IMR-90 (cell line): ENCODE results near the gene FEN1. TPM values are rescaled to one million over a fixed set of nuclear protein-coding genes. Genes with fewer than 3 reads are reported as not detected.

Experiments
- ATAC-seq: fragments of 200-7000 bp; cut with Tn5 transposase; 2 replicates; pipeline ENCODE4 v1.9.1; 2020; ENCODE audit warnings: low read depth, mild to moderate bottlenecking, moderate library complexity
- BruUV-seq: library from RNA; stranded (reverse); fragments of 400-500 nt; replicated peaks from 2 replicates; lab custom pipeline; 2021; lab: Mats Ljungman, UMichigan
- CTCF ChIA-PET: fragments of 300-600 bp; formaldehyde crosslinking; extraction: SDS; loops from one replicate; lab custom pipeline; 2021; ENCODE audit warnings: antibody characterized with exemption; lab: Yijun Ruan, JAX
- POLR2A ChIA-PET: fragments of 300-600 bp; sonication (Branson Sonifier 250); formaldehyde crosslinking; loops from one replicate; lab custom pipeline; 2022; ENCODE audit warnings: antibody characterized with exemption; ENCODE audit not compliant: unreplicated experiment; lab: Charles Lee
- DNase-seq: peaks from one replicate; pipeline ENCODE4 v3.0.0; 2013
- H2AFZ ChIP-seq: replicated peaks from 2 replicates; pipeline ENCODE3; 2013; ENCODE audit warnings: low read length, mild to moderate bottlenecking; ENCODE audit not compliant: poor library complexity
- H2AK5ac ChIP-seq: 2 replicates; pipeline ENCODE4 v1.6.1; 2013; ENCODE audit warnings: low read depth, low read length, inconsistent platforms
- H2AK9ac ChIP-seq: replicated peaks from 2 replicates; pipeline ENCODE3; 2013; ENCODE audit warnings: mild to moderate bottlenecking, low read depth, low read length, moderate library complexity; ENCODE audit not compliant: poor library complexity
- H2BK120ac ChIP-seq: 2 replicates; pipeline ENCODE4 v1.6.1; 2013; ENCODE audit warnings: low read depth, low read length, inconsistent platforms
- H2BK15ac ChIP-seq: 3 replicates; pipeline ENCODE4 v1.6.1; 2013; ENCODE audit warnings: low read depth, low read length, inconsistent platforms
- H2BK20ac ChIP-seq: 2 replicates; pipeline ENCODE4 v1.6.1; 2013; ENCODE audit warnings: low read depth, mild to moderate bottlenecking, inconsistent platforms, low read length, moderate library complexity
- H2BK5ac ChIP-seq: 2 replicates; pipeline ENCODE4 v1.6.1; 2013; ENCODE audit warnings: mild to moderate bottlenecking, low read depth, low read length, inconsistent platforms; ENCODE audit not compliant: poor library complexity, severe bottlenecking
- H3K14ac ChIP-seq: replicated peaks from 2 replicates; pipeline ENCODE4 v1.6.1; 2013; ENCODE audit warnings: low read depth, low read length, inconsistent platforms
- H3K18ac ChIP-seq: 2 replicates; pipeline ENCODE4 v1.6.1; 2013; ENCODE audit warnings: low read depth, low read length, control low read depth
- H3K23ac ChIP-seq: 2 replicates; pipeline ENCODE4 v1.6.1; 2013; ENCODE audit warnings: low read depth, low read length, inconsistent platforms
- H3K27ac ChIP-seq: 2 replicates; pipeline ENCODE4 v1.5.1; 2013; ENCODE audit warnings: mild to moderate bottlenecking, control low read depth, low read length; ENCODE audit not compliant: insufficient read depth
- H3K27me3 ChIP-seq: 2 replicates; pipeline ENCODE4 v1.6.1; 2013; ENCODE audit warnings: low read length; ENCODE audit not compliant: control insufficient read depth, insufficient read depth
- H3K36me3 ChIP-seq: 2 replicates; pipeline ENCODE4 v1.6.1; 2013; ENCODE audit warnings: low read length, mixed read lengths; ENCODE audit not compliant: control insufficient read depth, insufficient read depth
- H3K4ac ChIP-seq: 2 replicates; pipeline ENCODE4 v1.6.1; 2013; ENCODE audit warnings: low read depth, low read length, inconsistent platforms
- H3K4me1 ChIP-seq: 2 replicates; pipeline ENCODE4 v1.6.1; 2013; ENCODE audit warnings: low read length, mixed read lengths; ENCODE audit not compliant: control insufficient read depth, insufficient read depth
- H3K4me2 ChIP-seq: 2 replicates; pipeline ENCODE4 v1.6.1; 2013; ENCODE audit warnings: low read depth, mild to moderate bottlenecking, control low read depth, low read length, moderate library complexity
- H3K4me3 ChIP-seq: 2 replicates; pipeline ENCODE4 v1.5.1; 2013; ENCODE audit warnings: low read depth, mild to moderate bottlenecking, control low read depth, low read length, moderate library complexity; ENCODE audit not compliant: insufficient read depth
- H3K56ac ChIP-seq: 2 replicates; pipeline ENCODE4 v1.6.1; 2013; ENCODE audit warnings: low read length, inconsistent platforms; ENCODE audit not compliant: insufficient read depth; ENCODE audit errors: extremely low read depth
- H3K79me1 ChIP-seq, 2 experiments: 2 replicates each; pipeline ENCODE4 v1.6.1; 2013; ENCODE audit warnings: low read length in 2 of 2, inconsistent platforms in 1 of 2, low read depth in 1 of 2
- H3K9ac ChIP-seq: 2 replicates; pipeline ENCODE4 v1.6.1; 2013; ENCODE audit warnings: low read depth, low read length, control low read depth
- H3K9me1 ChIP-seq: 2 replicates; pipeline ENCODE4 v1.6.1; 2013; ENCODE audit warnings: low read length, inconsistent platforms; ENCODE audit not compliant: insufficient read depth
- H3K9me3 ChIP-seq: 2 replicates; pipeline ENCODE4 v1.6.1; 2013; ENCODE audit warnings: low read length; ENCODE audit not compliant: control insufficient read depth, insufficient read depth
- H4K20me1 ChIP-seq: 2 replicates; pipeline ENCODE4 v1.6.1; 2013; ENCODE audit warnings: low read length, inconsistent platforms; ENCODE audit not compliant: insufficient read depth
- H4K5ac ChIP-seq: 2 replicates; pipeline ENCODE4 v1.6.1; 2013; ENCODE audit warnings: mild to moderate bottlenecking, low read depth, low read length, control low read depth
- H4K8ac ChIP-seq, 2 experiments: 2 replicates each; pipeline ENCODE4 v1.6.1; 2013; ENCODE audit warnings: low read depth in 2 of 2, low read length in 2 of 2, control low read depth in 1 of 2, inconsistent platforms in 1 of 2
- H4K91ac ChIP-seq: 2 replicates; pipeline ENCODE4 v1.6.1; 2013; ENCODE audit warnings: low read depth, low read length, inconsistent platforms; ENCODE audit not compliant: insufficient read depth
- BHLHE40 ChIP-seq: fragments of 150-350 bp; IDR thresholded peaks from 2 replicates; pipeline ENCODE4 v1.6.1; 2016; ENCODE audit warnings: mild to moderate bottlenecking, low read depth, low read length
- CEBPB ChIP-seq: IDR thresholded peaks from 2 replicates; pipeline ENCODE4 v1.6.1; 2012; ENCODE audit warnings: low read depth, low read length, improper control_type of control experiment
- MAZ ChIP-seq: IDR thresholded peaks from 2 replicates; pipeline ENCODE4 v1.6.1; 2012; ENCODE audit warnings: low read depth, mild to moderate bottlenecking, low read length, improper control_type of control experiment, moderate library complexity, borderline replicate concordance
- NFE2L2 ChIP-seq: fragments of 150-350 bp; IDR thresholded peaks from 2 replicates; pipeline ENCODE4 v1.6.1; 2016; ENCODE audit warnings: low read depth, mild to moderate bottlenecking, low read length
- RAD21 ChIP-seq: IDR thresholded peaks from 2 replicates; pipeline ENCODE4 v1.6.1; 2012; ENCODE audit warnings: low read length, improper control_type of control experiment
- RFX5 ChIP-seq: IDR thresholded peaks from 2 replicates; pipeline ENCODE4 v1.8.0; 2012; ENCODE audit warnings: low read depth, mild to moderate bottlenecking, low read length, moderate library complexity
- WGBS, 2 experiments: methylation state at CpG; one replicate each; pipeline versions ENCODE4 v1.1.5 to v1.1.7; 2013; ENCODE audit warnings: missing lambda C conversion rate in 2 of 2; ENCODE audit not compliant: insufficient read length in 1 of 2; ENCODE audit errors: extremely low coverage in 2 of 2; 5-methylcytosine and 5-hydroxymethylcytosine counted together
- dilution Hi-C: fragments of 300-500 bp; cut with HindIII; formaldehyde crosslinking; loops from one replicate; pipeline ENCODE4 v1.14.3; 2018; ENCODE audit warnings: low sequenced_read_pairs; ENCODE audit not compliant: unreplicated experiment
- in situ Hi-C: fragments of 300-500 bp; cut with MboI; formaldehyde crosslinking; loops from 3 replicates; pipeline ENCODE4 v1.14.3; 2019; ENCODE audit warnings: low sequenced_read_pairs, inconsistent platforms, mixed read lengths
- intact Hi-C: fragments of 100-400 bp; cut with micrococcal nuclease; formaldehyde crosslinking; loops from 2 replicates; pipeline ENCODE4 v1.10.0; 2022
- polyA plus RNA-seq, 3 experiments: library from polyadenylated mRNA; depleted of rRNA; stranded (reverse); fragments of >200 nt; gene quantifications; 2 replicates each; pipeline ENCODE4 v1.2.3, GENCODE V29; 2012; ENCODE audit warnings: low replicate concordance in 1 of 3
- total RNA-seq: library from RNA; depleted of rRNA; stranded (reverse); fragments of >200 nt; gene quantifications from 2 replicates; pipeline ENCODE4 v1.2.3, GENCODE V29; 2012
- TF ChIP-seq, protein P1 (sequence below): fragments of 150-350 bp; IDR thresholded peaks from 2 replicates; pipeline ENCODE4 v1.6.1; 2016; ENCODE audit warnings: low read depth, mild to moderate bottlenecking, low read length, moderate library complexity, borderline replicate concordance

FEN1 gene
- total and polyA plus RNA-seq, 2 of the 4 experiments (the other 2 are of a cell fraction), result 23.0 to 41.9 TPM

DNA sequence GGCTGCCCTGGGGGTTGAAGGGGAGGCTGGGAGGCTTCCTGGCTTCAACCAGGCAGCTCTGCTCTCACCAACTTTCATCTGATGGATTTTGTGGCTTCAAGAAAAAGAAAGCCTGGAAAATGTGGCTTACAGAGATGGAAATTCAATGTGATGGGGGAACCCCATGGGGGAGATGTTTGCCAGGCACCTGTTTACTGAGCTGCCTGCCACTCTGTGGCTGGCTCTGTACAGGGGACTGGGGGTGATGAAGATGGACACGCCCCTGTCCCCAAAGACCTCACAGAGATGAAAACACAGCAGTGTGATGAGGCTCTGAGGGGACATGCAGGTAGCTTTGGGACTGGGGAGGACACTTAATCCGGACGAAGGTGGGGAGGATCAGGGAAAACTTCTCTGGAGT lies 10.4 kb upstream of the FEN1 start:
- no peak overlapping the region for H4K91ac ChIP-seq
- DNase-seq (no peak), ATAC-seq (no peak)
- no peak overlapping the region for H3K23ac ChIP-seq
- no peak overlapping the region for H2AFZ ChIP-seq
- H3K27me3 ChIP-seq, result no peaks in the 10 kb centered on the region
- no peaks in the 10 kb centered on the region for H3K9me3 ChIP-seq
- no peak overlapping the region for H2AK9ac ChIP-seq
- no peaks in the 10 kb centered on the region for H3K79me1 ChIP-seq
- 80% methylated on average over 1 of the region's 3 CpGs; no CpG with 5 or more reads in 1 of the 2 experiments for WGBS, 2 experiments
- H3K18ac ChIP-seq, result no peak overlapping the region
- H3K4me2 ChIP-seq, result no peak overlapping the region
- no peak overlapping the region for H2BK15ac ChIP-seq
- BruUV-seq, result no TSS peak
- H3K14ac ChIP-seq, result no peak overlapping the region
- no peak overlapping the region for H2AK5ac ChIP-seq
- no peak overlapping the region for H4K5ac ChIP-seq
- TF ChIP-seq, protein P1, sequence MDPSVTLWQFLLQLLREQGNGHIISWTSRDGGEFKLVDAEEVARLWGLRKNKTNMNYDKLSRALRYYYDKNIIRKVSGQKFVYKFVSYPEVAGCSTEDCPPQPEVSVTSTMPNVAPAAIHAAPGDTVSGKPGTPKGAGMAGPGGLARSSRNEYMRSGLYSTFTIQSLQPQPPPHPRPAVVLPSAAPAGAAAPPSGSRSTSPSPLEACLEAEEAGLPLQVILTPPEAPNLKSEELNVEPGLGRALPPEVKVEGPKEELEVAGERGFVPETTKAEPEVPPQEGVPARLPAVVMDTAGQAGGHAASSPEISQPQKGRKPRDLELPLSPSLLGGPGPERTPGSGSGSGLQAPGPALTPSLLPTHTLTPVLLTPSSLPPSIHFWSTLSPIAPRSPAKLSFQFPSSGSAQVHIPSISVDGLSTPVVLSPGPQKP, result no peak
- TF ChIP-seq CEBPB (no peak), RAD21 (no peak), NFE2L2 (no peak), MAZ (no peak), BHLHE40 (no peak), RFX5 (no peak)
- ChIA-PET POLR2A (no interaction called here), CTCF (interaction anchor here (1.2 kb wide), 1 partner anchor 15 kb away, joined by 5 read pairs; no protein-coding TSS in a partner anchor)
- peaks cover 5% of the 10 kb centered on the region; the same call in 1 of the 2 replicates for H4K20me1 ChIP-seq
- no peak overlapping the region for H3K56ac ChIP-seq
- dilution Hi-C loops, result no loop called here
- H3K9ac ChIP-seq, result no peak overlapping the region
- in situ Hi-C loops, result no loop called here
- H3K36me3 ChIP-seq, result peaks cover 34% of the 10 kb centered on the region
- no peak overlapping the region for H3K4me3 ChIP-seq
- no peak overlapping the region for H3K27ac ChIP-seq
- H2BK20ac ChIP-seq, result no peak overlapping the region
- no peaks in the 10 kb centered on the region; the same call in 1 of the 2 replicates for H3K9me1 ChIP-seq
- no peak overlapping the region for H2BK120ac ChIP-seq
- no peak overlapping the region for H2BK5ac ChIP-seq
- no peak overlapping the region for H4K8ac ChIP-seq
- H3K4ac ChIP-seq, result no peak overlapping the region
- intact Hi-C loops, result no loop called here
- H3K4me1 ChIP-seq, result peaks cover 3% of the 10 kb centered on the region; the same call in 1 of the 2 replicates
